PC-9 (cell line): ENCODE data around the gene TPCN2. TPM values are rescaled to one million over a fixed set of nuclear protein-coding genes. Genes with fewer than 3 reads are reported as not detected.

Source experiments
- BruUV-seq: library from RNA; stranded (reverse); fragments of 400-500 nt; replicated peaks from 2 replicates; lab custom pipeline; 2021; lab: Mats Ljungman, UMichigan
- CTCF ChIA-PET: fragments of 300-600 bp; sonication (Branson Sonifier 250); formaldehyde crosslinking; loops from one replicate; lab custom pipeline; 2022; ENCODE audit warnings: antibody characterized with exemption; lab: Charles Lee
- POLR2A ChIA-PET: fragments of 300-600 bp; sonication (Branson Sonifier 250); formaldehyde crosslinking; loops from one replicate; lab custom pipeline; 2022; ENCODE audit warnings: antibody characterized with exemption; ENCODE audit not compliant: unreplicated experiment; lab: Charles Lee
- DNase-seq, 2 experiments: peaks; one replicate each; pipeline versions ENCODE4 v3.0.0 to v3.0.0-alpha.2; 2015 to 2022; ENCODE audit warnings: mixed read lengths in 1 of 2
- H2AFZ ChIP-seq: fragments of 200-600 bp; sonication (generic); 2 replicates; pipeline ENCODE4 v1.8.1; 2017; ENCODE audit warnings: antibody characterized with exemption
- H3F3A ChIP-seq: fragments of 200-600 bp; sonication (generic); 2 replicates; pipeline ENCODE4 v1.8.1; 2017; ENCODE audit warnings: antibody characterized with exemption, mild to moderate bottlenecking, low read depth; ENCODE audit not compliant: insufficient read depth
- H3K27ac ChIP-seq: fragments of 200-600 bp; sonication (generic); 2 replicates; pipeline ENCODE4 v1.6.1; 2016; ENCODE audit warnings: mixed run types
- H3K27me3 ChIP-seq: fragments of 200-600 bp; sonication (generic); 2 replicates; pipeline ENCODE4 v1.6.1; 2016; ENCODE audit warnings: low read depth, mixed run types; ENCODE audit not compliant: insufficient read depth
- H3K36me3 ChIP-seq: fragments of 200-600 bp; sonication (generic); 2 replicates; pipeline ENCODE4 v1.6.1; 2016; ENCODE audit warnings: low read depth, mixed run types
- H3K4me1 ChIP-seq: fragments of 200-600 bp; sonication (generic); replicated peaks from 2 replicates; pipeline ENCODE4 v1.6.1; 2016; ENCODE audit warnings: mixed run types; ENCODE audit not compliant: insufficient read depth
- H3K4me2 ChIP-seq: fragments of 200-600 bp; sonication (generic); 2 replicates; pipeline ENCODE4 v1.6.1; 2017; ENCODE audit warnings: mixed run types
- H3K4me3 ChIP-seq: fragments of 200-600 bp; sonication (generic); 2 replicates; pipeline ENCODE4 v1.6.1; 2016; ENCODE audit warnings: mixed run types
- H3K79me2 ChIP-seq: fragments of 200-600 bp; sonication (generic); 2 replicates; pipeline ENCODE4 v1.6.1; 2017; ENCODE audit warnings: low read depth, mixed run types
- H3K9me2 ChIP-seq: fragments of 200-600 bp; sonication (generic); 2 replicates; pipeline ENCODE4 v1.8.1; 2017; ENCODE audit warnings: mild to moderate bottlenecking; ENCODE audit not compliant: insufficient read depth
- H3K9me3 ChIP-seq: fragments of 200-600 bp; sonication (generic); 2 replicates; pipeline ENCODE4 v1.8.1; 2016; ENCODE audit warnings: low read depth; ENCODE audit not compliant: insufficient read depth
- H4K20me1 ChIP-seq: fragments of 200-600 bp; sonication (generic); 2 replicates; pipeline ENCODE4 v1.8.1; 2017; ENCODE audit not compliant: insufficient read depth
- EZH2 ChIP-seq: fragments of 200-600 bp; sonication (generic); IDR thresholded peaks from 2 replicates; pipeline ENCODE4 v1.8.0; 2017; ENCODE audit warnings: antibody characterized with exemption, low read depth
- intact Hi-C: fragments of 100-400 bp; cut with micrococcal nuclease; formaldehyde crosslinking; loops from one replicate; pipeline ENCODE4 v1.10.0; 2022; ENCODE audit not compliant: unreplicated experiment
- total RNA-seq: library from RNA; stranded (reverse); gene quantifications from 2 replicates; pipeline ENCODE4 v1.2.3, GENCODE V29; 2021
- TF ChIP-seq, protein P1 (sequence below): fragments of 200-600 bp; sonication (generic); conservative IDR thresholded peaks from 2 replicates; pipeline ENCODE4 v1.6.1; 2017; ENCODE audit warnings: mixed run types, antibody characterized with exemption, mild to moderate bottlenecking, moderate library complexity

Gene TPCN2
- total RNA-seq, 1 experiment from 2014 or later: 24.8 TPM

DNA sequence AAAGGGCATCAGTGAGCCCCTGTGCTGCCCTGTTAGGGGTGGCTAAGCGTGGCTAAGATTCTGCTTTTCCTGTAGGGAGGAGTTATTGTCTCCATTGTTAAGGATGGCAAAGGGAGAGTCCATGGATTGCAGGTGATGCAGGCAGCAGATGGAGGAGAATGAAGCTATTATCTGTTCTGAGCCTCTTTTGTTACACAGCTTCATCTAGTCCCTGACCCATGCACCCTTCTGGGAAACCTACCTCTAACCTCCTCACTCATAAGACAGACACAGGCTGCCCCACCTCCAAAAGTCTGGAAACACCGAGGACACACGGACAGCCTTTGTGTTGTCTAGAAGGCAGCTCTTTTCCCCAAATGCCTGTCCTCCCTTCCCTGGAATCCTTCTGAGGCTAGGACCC is 120.7 kb downstream of the TPCN2 start:
- no peaks in the 10 kb centered on the region for H3K9me3 ChIP-seq
- no peak overlapping the region for H3K4me2 ChIP-seq
- no peaks in the 10 kb centered on the region for H3K36me3 ChIP-seq
- H3K9me2 ChIP-seq: no peaks in the 10 kb centered on the region
- intact Hi-C loops: no loop called here
- no peaks in the 10 kb centered on the region for H3K79me2 ChIP-seq
- no peak overlapping the region for H3K27ac ChIP-seq
- H2AFZ ChIP-seq: no peak overlapping the region
- no TSS peak for BruUV-seq
- no peak for DNase-seq
- no peak overlapping the region for H3K4me3 ChIP-seq
- POLR2A ChIA-PET: no interaction called here
- peaks cover 53% of the 10 kb centered on the region for H3K4me1 ChIP-seq
- CTCF ChIA-PET: no interaction called here
- H3F3A ChIP-seq: peaks cover 26% of the 10 kb centered on the region; the same call in 1 of the 2 replicates
- TF ChIP-seq EZH2: no peak
- TF ChIP-seq, protein P1, sequence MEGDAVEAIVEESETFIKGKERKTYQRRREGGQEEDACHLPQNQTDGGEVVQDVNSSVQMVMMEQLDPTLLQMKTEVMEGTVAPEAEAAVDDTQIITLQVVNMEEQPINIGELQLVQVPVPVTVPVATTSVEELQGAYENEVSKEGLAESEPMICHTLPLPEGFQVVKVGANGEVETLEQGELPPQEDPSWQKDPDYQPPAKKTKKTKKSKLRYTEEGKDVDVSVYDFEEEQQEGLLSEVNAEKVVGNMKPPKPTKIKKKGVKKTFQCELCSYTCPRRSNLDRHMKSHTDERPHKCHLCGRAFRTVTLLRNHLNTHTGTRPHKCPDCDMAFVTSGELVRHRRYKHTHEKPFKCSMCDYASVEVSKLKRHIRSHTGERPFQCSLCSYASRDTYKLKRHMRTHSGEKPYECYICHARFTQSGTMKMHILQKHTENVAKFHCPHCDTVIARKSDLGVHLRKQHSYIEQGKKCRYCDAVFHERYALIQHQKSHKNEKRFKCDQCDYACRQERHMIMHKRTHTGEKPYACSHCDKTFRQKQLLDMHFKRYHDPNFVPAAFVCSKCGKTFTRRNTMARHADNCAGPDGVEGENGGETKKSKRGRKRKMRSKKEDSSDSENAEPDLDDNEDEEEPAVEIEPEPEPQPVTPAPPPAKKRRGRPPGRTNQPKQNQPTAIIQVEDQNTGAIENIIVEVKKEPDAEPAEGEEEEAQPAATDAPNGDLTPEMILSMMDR: no peak
- no peaks in the 10 kb centered on the region for H4K20me1 ChIP-seq
- no peaks in the 10 kb centered on the region for H3K27me3 ChIP-seq

GRCh38 chr11:69170704-69171103 is 122.0 kb downstream of the TPCN2 start:
- Histone ChIP-seq H3K36me3 (no peaks in the 10 kb centered on the region), H3K27ac (peak overlapping the region; percentile 2; the same call in 1 of the 2 replicates), H3K9me3 (no peaks in the 10 kb centered on the region), H3K27me3 (no peaks in the 10 kb centered on the region), H3K4me2 (peak overlapping the region; percentile 33), H3K4me1 (peaks cover 53% of the 10 kb centered on the region), H3K79me2 (no peaks in the 10 kb centered on the region), H3F3A (peaks cover 26% of the 10 kb centered on the region; the same call in 1 of the 2 replicates), H2AFZ (no peak overlapping the region), H3K9me2 (no peaks in the 10 kb centered on the region), H4K20me1 (no peaks in the 10 kb centered on the region), H3K4me3 (no peak overlapping the region)
- peak; percentile 53 to 81 for DNase-seq
- no TSS peak for BruUV-seq
- intact Hi-C loops: no loop called here
- POLR2A ChIA-PET: interaction anchor here (0.5 to 0.6 kb wide), 2 partner anchors 8 to 212 kb away, joined by 3 to 4 read pairs; no protein-coding TSS in a partner anchor
- CTCF ChIA-PET: no interaction called here
- TF ChIP-seq EZH2: no peak
- TF ChIP-seq, protein P1: no peak

DNA sequence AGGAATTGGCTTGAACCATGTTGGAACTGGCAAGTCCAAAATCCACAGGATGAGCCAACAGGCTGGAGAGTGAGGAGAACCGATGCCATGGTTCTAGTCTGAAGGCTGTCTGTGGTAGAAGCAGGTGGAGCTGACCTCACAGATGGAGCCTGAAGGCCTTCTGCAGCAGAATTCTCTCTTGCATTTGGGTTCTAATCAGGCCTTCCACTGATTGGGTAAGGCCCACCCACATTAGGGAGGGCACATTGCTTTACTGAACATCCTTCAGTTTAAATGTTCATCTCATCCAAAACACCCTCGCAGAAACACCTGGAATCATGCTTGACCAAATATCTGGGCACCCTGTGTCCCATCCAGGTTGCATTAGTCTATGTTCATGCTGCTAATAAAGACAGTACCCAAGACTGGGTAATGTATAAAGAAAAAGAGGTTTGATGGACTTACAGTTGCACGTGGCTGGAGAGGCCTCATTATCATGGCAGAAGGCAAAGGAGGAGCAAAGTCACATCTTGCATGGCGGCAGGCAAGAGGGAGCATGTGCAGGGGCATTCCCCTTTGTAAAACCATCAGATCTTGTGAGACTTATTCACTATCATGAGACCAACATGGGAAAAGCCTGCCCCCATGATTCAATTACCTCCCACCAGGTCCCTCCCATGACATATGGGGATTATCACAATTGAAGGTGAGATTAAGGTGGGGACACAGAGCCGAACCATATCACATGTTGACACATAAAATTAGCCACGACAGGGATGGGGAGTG is 122.9 kb downstream of the TPCN2 start:
- H4K20me1 ChIP-seq: no peaks in the 10 kb centered on the region
- BruUV-seq: no TSS peak
- no peak overlapping the region for H3K4me3 ChIP-seq
- POLR2A ChIA-PET: interaction anchor here (0.7 kb wide), 1 partner anchor 83 kb away, joined by 3 read pairs; no protein-coding TSS in a partner anchor
- no peak for DNase-seq
- H3K4me2 ChIP-seq: no peak overlapping the region; the same call in 1 of the 2 replicates
- H3K4me1 ChIP-seq: peaks cover 45% of the 10 kb centered on the region
- no peaks in the 10 kb centered on the region for H3K9me3 ChIP-seq
- H3K27ac ChIP-seq: no peak overlapping the region
- H3K9me2 ChIP-seq: no peaks in the 10 kb centered on the region
- H3K36me3 ChIP-seq: no peaks in the 10 kb centered on the region
- no peak overlapping the region for H2AFZ ChIP-seq
- CTCF ChIA-PET: no interaction called here
- H3K79me2 ChIP-seq: no peaks in the 10 kb centered on the region
- TF ChIP-seq EZH2: no peak
- TF ChIP-seq, protein P1: no peak
- intact Hi-C loops: no loop called here
- peaks cover 26% of the 10 kb centered on the region; the same call in 1 of the 2 replicates for H3F3A ChIP-seq
- H3K27me3 ChIP-seq: no peaks in the 10 kb centered on the region
